Adipocyte (in vitro differentiated cells): ENCODE data around the gene SLIT3.
"Not testable (repeated sequence)": the region's sequence is repeated elsewhere in the genome, so short reads cannot be mapped to it uniquely, and the experiment has no call there.

Source experiments
- DNase-seq: peaks from one replicate; pipeline ENCODE4 v3.0.0-alpha.2; 2015; ENCODE audit warnings: low read depth
- H3K27me3 ChIP-seq: replicated peaks from 2 replicates; pipeline ENCODE4 v1.7.0; 2013; ENCODE audit warnings: mild to moderate bottlenecking, low read length, moderate library complexity; ENCODE audit not compliant: control insufficient read depth, insufficient read depth
- H3K36me3 ChIP-seq: 2 replicates; pipeline ENCODE4 v1.7.0; 2013; ENCODE audit warnings: low read length, mild to moderate bottlenecking, moderate library complexity; ENCODE audit not compliant: control insufficient read depth, insufficient read depth, severe bottlenecking
- H3K4me1 ChIP-seq: 2 replicates; pipeline ENCODE4 v1.7.0; 2013; ENCODE audit warnings: mild to moderate bottlenecking, low read length, moderate library complexity; ENCODE audit not compliant: control insufficient read depth, insufficient read depth
- H3K4me3 ChIP-seq: 2 replicates; pipeline ENCODE4 v1.7.0; 2013; ENCODE audit warnings: mild to moderate bottlenecking, low read length, moderate library complexity
- H3K9ac ChIP-seq: 2 replicates; pipeline ENCODE4 v1.7.0; 2013; ENCODE audit warnings: mild to moderate bottlenecking, low read length, moderate library complexity
- H3K9me3 ChIP-seq: 2 replicates; pipeline ENCODE4 v1.7.0; 2013; ENCODE audit warnings: mild to moderate bottlenecking, low read length, moderate library complexity; ENCODE audit not compliant: control insufficient read depth

The SLIT3 gene

DNA sequence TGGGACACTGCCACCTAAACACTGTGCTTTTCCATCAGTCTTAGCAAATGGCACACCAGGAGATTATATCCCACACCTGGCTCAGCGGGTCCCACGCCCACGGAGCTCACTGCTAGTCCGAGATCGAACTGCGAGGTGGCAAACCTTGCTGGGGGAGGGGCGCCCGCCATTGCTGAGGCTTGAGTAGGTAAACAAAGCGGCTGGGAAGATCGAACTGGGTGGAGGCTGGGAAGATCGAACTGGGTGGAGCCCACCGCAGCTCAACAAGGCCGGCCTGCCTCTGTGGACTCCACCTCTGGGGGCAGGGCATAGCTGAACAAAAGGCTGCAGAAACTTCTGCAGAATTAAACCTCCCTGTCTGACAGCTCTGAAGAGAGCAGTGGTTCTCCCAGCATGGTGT is 670.0 kb downstream of the SLIT3 start:
- not testable (repeated sequence) for H3K27me3 ChIP-seq, H3K4me3 ChIP-seq, DNase-seq, H3K36me3 ChIP-seq, H3K9ac ChIP-seq, H3K9me3 ChIP-seq
- peaks cover 34% of the 10 kb centered on the region for H3K4me1 ChIP-seq

DNA sequence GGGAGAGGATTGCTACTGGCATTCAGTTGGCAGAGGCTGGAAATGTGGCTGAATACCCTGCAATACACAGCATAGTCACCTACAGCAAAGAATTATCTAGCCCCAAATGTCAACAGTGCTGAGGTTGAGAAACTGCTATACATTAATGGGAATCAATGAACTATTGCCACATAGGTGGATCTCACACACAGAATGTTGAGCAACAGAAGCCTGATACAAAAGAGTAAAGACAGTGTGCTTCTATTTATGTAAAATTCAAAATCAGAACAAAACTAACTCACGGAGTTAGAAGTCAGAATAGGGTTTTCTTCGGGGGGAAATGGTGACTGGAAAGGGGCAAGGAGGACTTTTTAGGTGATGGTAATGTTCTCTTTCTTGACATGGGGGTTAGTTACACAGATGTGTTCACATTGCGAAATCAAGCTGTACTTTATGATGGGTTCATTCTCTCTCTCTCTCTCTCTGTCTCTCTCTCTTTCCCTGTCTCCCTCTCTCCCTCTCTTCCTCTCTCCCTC is 676.0 kb downstream of the SLIT3 start:
- H3K36me3 ChIP-seq = no peaks in the 10 kb centered on the region
- DNase-seq = peak; percentile 71

DNA sequence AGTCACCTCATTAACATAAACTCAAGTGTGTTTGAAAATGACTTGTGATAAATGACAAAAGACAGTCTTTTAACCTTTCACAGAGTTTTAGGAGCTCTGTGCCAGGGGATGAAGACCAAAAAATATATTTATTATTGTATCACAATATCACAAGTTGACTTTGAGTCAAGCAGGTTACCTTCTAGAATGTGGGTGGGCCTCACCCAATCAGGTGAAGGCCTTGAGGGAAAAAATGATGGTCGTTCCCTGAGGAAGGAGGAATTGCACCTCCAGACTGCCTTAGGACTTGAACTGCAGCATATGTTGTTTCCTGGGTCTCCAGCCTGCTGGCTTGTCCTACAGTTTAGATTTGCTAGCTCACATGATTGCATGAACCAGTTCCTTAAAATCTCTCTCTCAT is 680.1 kb downstream of the SLIT3 start:
- H3K4me3 ChIP-seq = no peak overlapping the region

More for the DNA sequence above, 676.0 kb downstream of the SLIT3 start:
- no peak overlapping the region for H3K4me3 ChIP-seq
- no peaks in the 10 kb centered on the region for H3K9me3 ChIP-seq
- no peak overlapping the region for H3K9ac ChIP-seq
- H3K27me3 ChIP-seq = no peaks in the 10 kb centered on the region
- peaks cover 41% of the 10 kb centered on the region for H3K4me1 ChIP-seq

DNA sequence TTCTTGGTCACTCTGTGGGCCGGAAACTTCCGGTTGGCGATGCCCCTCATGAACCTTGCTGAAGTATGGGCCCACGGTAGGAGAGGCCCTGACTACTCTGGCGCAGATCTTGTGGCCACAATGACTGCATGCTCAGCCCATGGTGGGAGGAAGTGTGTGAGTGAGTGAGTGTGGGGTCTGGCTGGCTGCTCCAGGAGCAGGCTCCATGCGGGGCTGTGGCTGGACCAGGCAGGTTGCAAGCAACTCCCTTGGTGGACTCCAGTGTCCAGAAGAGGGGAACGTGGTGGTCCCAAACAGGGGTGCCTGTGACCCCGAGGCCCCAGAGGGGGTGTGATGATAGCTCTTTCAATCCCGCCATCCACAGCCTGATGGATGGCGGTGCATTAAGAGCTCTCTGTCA is 686.3 kb downstream of the SLIT3 start:
- peaks cover 15% of the 10 kb centered on the region for H3K4me1 ChIP-seq
- no peak for DNase-seq
- H3K36me3 ChIP-seq = no peaks in the 10 kb centered on the region
- no peak overlapping the region for H3K4me3 ChIP-seq
- H3K27me3 ChIP-seq = no peaks in the 10 kb centered on the region
- H3K9me3 ChIP-seq = no peaks in the 10 kb centered on the region
- no peak overlapping the region for H3K9ac ChIP-seq

More for the DNA sequence above, 680.1 kb downstream of the SLIT3 start:
- no peaks in the 10 kb centered on the region for H3K36me3 ChIP-seq
- H3K27me3 ChIP-seq = no peaks in the 10 kb centered on the region
- DNase-seq = no peak
- H3K9me3 ChIP-seq = no peaks in the 10 kb centered on the region
- no peak overlapping the region for H3K9ac ChIP-seq
- H3K4me1 ChIP-seq = peaks cover 9% of the 10 kb centered on the region

DNA sequence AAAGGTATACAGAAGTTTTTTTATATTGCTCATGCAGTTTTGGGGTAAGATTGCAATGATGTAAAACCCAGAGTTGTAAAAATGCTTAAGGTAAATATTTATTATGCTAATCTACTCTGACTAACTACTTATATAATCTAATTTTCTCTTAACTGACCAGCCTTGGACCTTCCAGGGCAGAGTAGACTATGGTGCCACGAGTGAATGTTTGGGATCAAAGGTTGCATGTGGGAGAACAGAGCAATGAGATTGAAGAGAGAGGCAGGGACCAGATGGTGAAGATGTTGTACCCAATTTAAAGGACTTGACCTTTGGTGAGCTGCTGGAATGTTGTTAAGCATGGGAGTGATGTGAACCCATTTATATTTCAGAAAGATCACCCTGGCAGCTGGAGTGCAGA is 686.9 kb downstream of the SLIT3 start:
- H3K36me3 ChIP-seq = no peaks in the 10 kb centered on the region
- no peak overlapping the region for H3K9ac ChIP-seq
- DNase-seq = no peak
- H3K4me1 ChIP-seq = peaks cover 15% of the 10 kb centered on the region
- no peaks in the 10 kb centered on the region for H3K27me3 ChIP-seq
- no peak overlapping the region for H3K4me3 ChIP-seq
- no peaks in the 10 kb centered on the region for H3K9me3 ChIP-seq

DNA sequence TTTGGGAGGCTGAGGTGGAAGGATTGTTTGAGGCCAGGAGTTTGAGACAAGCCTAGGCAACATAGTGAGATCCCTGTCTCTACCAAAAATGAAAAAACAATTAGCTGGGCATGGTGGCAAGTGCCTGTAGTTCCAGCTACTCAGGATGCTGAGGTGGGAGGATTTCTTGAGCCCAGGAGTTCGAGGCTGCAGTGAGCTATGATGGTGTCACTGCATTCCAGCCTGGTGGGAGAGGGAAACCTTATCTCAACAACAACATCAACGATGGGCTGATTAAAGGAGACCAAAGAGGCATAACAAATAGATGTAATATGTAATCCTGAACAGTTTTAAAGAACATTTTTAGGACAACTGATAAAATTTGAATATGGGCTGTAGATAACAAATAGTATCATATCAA is 687.5 kb downstream of the SLIT3 start:
- Histone ChIP-seq H3K9ac (no peak overlapping the region), H3K4me3 (no peak overlapping the region), H3K27me3 (no peaks in the 10 kb centered on the region), H3K36me3 (no peaks in the 10 kb centered on the region), H3K4me1 (peaks cover 15% of the 10 kb centered on the region), H3K9me3 (no peaks in the 10 kb centered on the region)
- DNase-seq = no peak

DNA sequence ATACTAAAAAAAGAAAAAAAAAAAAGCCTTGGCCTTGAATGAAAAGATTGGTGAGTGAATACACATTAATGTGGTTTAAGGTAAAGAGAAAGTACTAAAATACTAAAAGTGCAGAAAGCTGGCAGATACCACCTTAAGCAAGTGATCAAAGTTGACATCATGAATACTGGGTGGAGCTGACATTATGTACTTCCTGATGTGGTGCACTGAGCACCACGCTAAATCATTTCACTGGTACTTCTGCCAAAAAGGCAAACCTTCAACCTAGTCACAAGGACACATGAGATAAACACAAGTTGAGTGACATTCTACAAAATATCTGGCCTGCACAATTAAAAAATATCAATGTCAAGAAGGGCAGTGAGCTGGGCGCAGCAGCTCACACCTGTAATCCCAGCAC is 687.9 kb downstream of the SLIT3 start:
- Histone ChIP-seq H3K4me3 (no peak overlapping the region), H3K9me3 (no peaks in the 10 kb centered on the region), H3K36me3 (no peaks in the 10 kb centered on the region), H3K9ac (no peak overlapping the region), H3K4me1 (peaks cover 15% of the 10 kb centered on the region), H3K27me3 (no peaks in the 10 kb centered on the region)
- DNase-seq = no peak

DNA sequence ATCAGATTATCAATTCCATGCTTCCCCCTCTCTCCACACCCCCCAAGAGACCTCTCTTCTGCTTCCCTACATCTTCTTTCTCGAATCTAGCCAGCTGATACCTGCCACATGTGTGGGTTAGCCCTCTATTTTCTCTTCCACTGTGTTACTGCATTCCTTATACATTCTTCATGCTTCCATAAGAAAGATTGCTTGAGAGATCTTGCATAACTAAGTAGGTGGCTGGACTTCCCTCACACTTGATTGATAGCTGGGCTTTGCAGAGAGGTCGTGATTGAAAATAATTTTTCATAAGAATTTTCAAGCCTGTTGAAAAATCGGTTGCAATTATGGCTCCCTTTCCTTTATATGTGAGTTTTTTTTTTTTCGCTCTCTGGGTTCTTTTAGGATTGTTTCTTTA is 688.8 kb downstream of the SLIT3 start:
- peaks cover 15% of the 10 kb centered on the region for H3K4me1 ChIP-seq
- no peak overlapping the region for H3K4me3 ChIP-seq
- H3K36me3 ChIP-seq = no peaks in the 10 kb centered on the region
- no peaks in the 10 kb centered on the region for H3K9me3 ChIP-seq
- no peak overlapping the region for H3K9ac ChIP-seq
- DNase-seq = peak; percentile 26
- H3K27me3 ChIP-seq = no peaks in the 10 kb centered on the region
